ENCODE results near the gene ARNT2.

The ARNT2 gene

DNA sequence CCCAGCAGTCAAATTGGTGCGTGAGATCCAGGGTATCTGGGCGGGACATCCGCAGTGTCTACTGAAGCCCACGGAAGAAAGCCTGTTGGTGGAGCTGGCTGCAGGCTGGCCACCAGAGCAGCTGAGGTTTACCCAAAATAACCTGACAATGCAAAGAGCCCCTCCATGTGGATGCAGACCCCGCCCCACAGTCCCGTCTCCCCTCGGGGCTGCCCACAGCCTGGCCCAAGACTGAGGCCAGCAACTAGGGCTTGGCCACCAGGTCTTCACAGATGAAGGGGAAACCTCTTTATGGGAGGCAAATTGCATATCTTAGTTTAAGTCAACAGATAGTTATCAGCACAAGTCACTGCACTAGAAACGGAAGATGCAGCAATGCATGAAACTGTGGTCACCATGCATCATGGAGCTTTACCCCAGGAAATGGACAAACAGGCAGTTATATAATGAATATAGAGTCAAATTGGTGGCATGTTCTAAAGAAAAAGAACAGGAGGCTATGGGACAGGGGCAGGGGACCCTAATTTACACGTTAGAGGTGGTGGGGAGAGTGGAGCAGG lies 86.3 kb downstream of the ARNT2 start:
- H3K36me3 ChIP-seq (ENCODE audit: control insufficient read depth, insufficient read depth, low read length) = no peaks in the 10 kb centered on the region
- H3K56ac ChIP-seq (ENCODE audit: low read length) = no peak overlapping the region
- no peak overlapping the region for H4K5ac ChIP-seq (ENCODE audit: low read length)
- no peak overlapping the region for H3K23ac ChIP-seq (ENCODE audit: low read length)
- no CpG with 5 or more reads among the region's 9 CpGs for WGBS (ENCODE audit: extremely low coverage, insufficient coverage, low lambda C conversion rate)
- H3K79me1 ChIP-seq (ENCODE audit: low read length) = no peaks in the 10 kb centered on the region
- no peak overlapping the region for H2BK15ac ChIP-seq (replicated peaks; ENCODE audit: low read depth)
- no peak overlapping the region for H2BK5ac ChIP-seq (ENCODE audit: low read length)
- no peak overlapping the region for H4K8ac ChIP-seq (ENCODE audit: low read depth, low read length)
- no peak overlapping the region for H3K4ac ChIP-seq (ENCODE audit: low read depth, low read length)
- no peaks in the 10 kb centered on the region for H3K27me3 ChIP-seq (ENCODE audit: insufficient read depth, low read length, poor library complexity)
- no peak for DNase-seq
- H3K4me1 ChIP-seq (ENCODE audit: control insufficient read depth, low read depth, low read length) = peaks cover 10% of the 10 kb centered on the region
- no peak overlapping the region for H3K18ac ChIP-seq (ENCODE audit: low read length)
- H3K9ac ChIP-seq (ENCODE audit: low read length) = no peak overlapping the region
- H3K79me2 ChIP-seq (ENCODE audit: control insufficient read depth, insufficient read depth, low read length) = no peaks in the 10 kb centered on the region
- no peak overlapping the region for H3K4me3 ChIP-seq (ENCODE audit: low read length)
- no peak overlapping the region for H3K27ac ChIP-seq (ENCODE audit: low read depth, low read length)
- no peak overlapping the region for H2AK5ac ChIP-seq (ENCODE audit: low read length)
- no peak overlapping the region for H2BK120ac ChIP-seq (ENCODE audit: low read depth, low read length)
- H3K4me2 ChIP-seq (ENCODE audit: low read length) = no peak overlapping the region

- no peak overlapping the region for H3K23ac ChIP-seq (ENCODE audit: low read length)
- no peaks in the 10 kb centered on the region for H3K36me3 ChIP-seq (ENCODE audit: control insufficient read depth, insufficient read depth, low read length)
- H3K9ac ChIP-seq (ENCODE audit: low read length) = no peak overlapping the region
- no peak overlapping the region for H3K18ac ChIP-seq (ENCODE audit: low read length)
- H3K27me3 ChIP-seq (ENCODE audit: insufficient read depth, low read length, poor library complexity) = no peaks in the 10 kb centered on the region
- H3K27ac ChIP-seq (ENCODE audit: low read depth, low read length) = no peak overlapping the region
- H2AK5ac ChIP-seq (ENCODE audit: low read length) = no peak overlapping the region
- H2BK15ac ChIP-seq (replicated peaks; ENCODE audit: low read depth) = no peak overlapping the region
- no peak overlapping the region for H2BK5ac ChIP-seq (ENCODE audit: low read length)
- H2BK120ac ChIP-seq (ENCODE audit: low read depth, low read length) = no peak overlapping the region
- H3K79me1 ChIP-seq (ENCODE audit: low read length) = no peaks in the 10 kb centered on the region
- no peak overlapping the region for H4K8ac ChIP-seq (ENCODE audit: low read depth, low read length)
- H3K56ac ChIP-seq (ENCODE audit: low read length) = no peak overlapping the region
- no peak overlapping the region for H3K4me3 ChIP-seq (ENCODE audit: low read length)
- peaks cover 13% of the 10 kb centered on the region for H3K4me1 ChIP-seq (ENCODE audit: control insufficient read depth, low read depth, low read length)
- no peak for DNase-seq
- no peaks in the 10 kb centered on the region for H3K79me2 ChIP-seq (ENCODE audit: control insufficient read depth, insufficient read depth, low read length)
- no peak overlapping the region for H3K4me2 ChIP-seq (ENCODE audit: low read length)
- H4K5ac ChIP-seq (ENCODE audit: low read length) = no peak overlapping the region
- no CpG with 5 or more reads among the region's 7 CpGs for WGBS (ENCODE audit: extremely low coverage, insufficient coverage, low lambda C conversion rate)
- H3K4ac ChIP-seq (ENCODE audit: low read depth, low read length) = no peak overlapping the region
Observed at GRCh38 chr15:80491163-80491847, 87.1 kb downstream of the ARNT2 start.

- no peak overlapping the region for H4K5ac ChIP-seq (ENCODE audit: low read length)
- H3K56ac ChIP-seq (ENCODE audit: low read length) = no peak overlapping the region
- H3K79me1 ChIP-seq (ENCODE audit: low read length) = no peaks in the 10 kb centered on the region
- H3K4me1 ChIP-seq (ENCODE audit: control insufficient read depth, low read depth, low read length) = peaks cover 13% of the 10 kb centered on the region
- H3K4me2 ChIP-seq (ENCODE audit: low read length) = no peak overlapping the region
- H2BK5ac ChIP-seq (ENCODE audit: low read length) = no peak overlapping the region
- H3K4ac ChIP-seq (ENCODE audit: low read depth, low read length) = no peak overlapping the region
- H2BK15ac ChIP-seq (replicated peaks; ENCODE audit: low read depth) = no peak overlapping the region
- no peak overlapping the region for H3K23ac ChIP-seq (ENCODE audit: low read length)
- no peak overlapping the region for H2AK5ac ChIP-seq (ENCODE audit: low read length)
- H3K27ac ChIP-seq (ENCODE audit: low read depth, low read length) = no peak overlapping the region
- H2BK120ac ChIP-seq (ENCODE audit: low read depth, low read length) = no peak overlapping the region
- H4K8ac ChIP-seq (ENCODE audit: low read depth, low read length) = no peak overlapping the region
- no peak overlapping the region for H3K4me3 ChIP-seq (ENCODE audit: low read length)
- H3K18ac ChIP-seq (ENCODE audit: low read length) = no peak overlapping the region
- no peaks in the 10 kb centered on the region for H3K36me3 ChIP-seq (ENCODE audit: control insufficient read depth, insufficient read depth, low read length)
- DNase-seq = peak; percentile 53
- no peak overlapping the region for H3K9ac ChIP-seq (ENCODE audit: low read length)
- no peaks in the 10 kb centered on the region for H3K79me2 ChIP-seq (ENCODE audit: control insufficient read depth, insufficient read depth, low read length)
- no peaks in the 10 kb centered on the region for H3K27me3 ChIP-seq (ENCODE audit: insufficient read depth, low read length, poor library complexity)
- no CpG with 5 or more reads among the region's 2 CpGs for WGBS (ENCODE audit: extremely low coverage, insufficient coverage, low lambda C conversion rate)
Observed at GRCh38 chr15:80492409-80492808, 88.2 kb downstream of the ARNT2 start.

GRCh38 chr15:80492874-80493273 lies 88.7 kb downstream of the ARNT2 start:
- Histone ChIP-seq H3K18ac (ENCODE audit: low read length) (no peak overlapping the region), H2BK5ac (ENCODE audit: low read length) (no peak overlapping the region), H3K4me3 (ENCODE audit: low read length) (no peak overlapping the region), H3K4ac (ENCODE audit: low read depth, low read length) (no peak overlapping the region), H4K8ac (ENCODE audit: low read depth, low read length) (no peak overlapping the region), H3K36me3 (ENCODE audit: control insufficient read depth, insufficient read depth, low read length) (no peaks in the 10 kb centered on the region), H2BK15ac (replicated peaks; ENCODE audit: low read depth) (no peak overlapping the region), H3K4me1 (ENCODE audit: control insufficient read depth, low read depth, low read length) (peaks cover 13% of the 10 kb centered on the region), H3K27ac (ENCODE audit: low read depth, low read length) (no peak overlapping the region), H2AK5ac (ENCODE audit: low read length) (no peak overlapping the region), H3K56ac (ENCODE audit: low read length) (no peak overlapping the region), H3K23ac (ENCODE audit: low read length) (no peak overlapping the region), H3K4me2 (ENCODE audit: low read length) (no peak overlapping the region), H3K79me2 (ENCODE audit: control insufficient read depth, insufficient read depth, low read length) (no peaks in the 10 kb centered on the region), H3K9ac (ENCODE audit: low read length) (no peak overlapping the region), H3K79me1 (ENCODE audit: low read length) (no peaks in the 10 kb centered on the region), H3K27me3 (ENCODE audit: insufficient read depth, low read length, poor library complexity) (no peaks in the 10 kb centered on the region), H2BK120ac (ENCODE audit: low read depth, low read length) (no peak overlapping the region), H4K5ac (ENCODE audit: low read length) (no peak overlapping the region)
- DNase-seq = no peak
- no CpG with 5 or more reads among the region's 3 CpGs for WGBS (ENCODE audit: extremely low coverage, insufficient coverage, low lambda C conversion rate)

- H3K79me2 ChIP-seq (ENCODE audit: control insufficient read depth, insufficient read depth, low read length) = no peaks in the 10 kb centered on the region
- peak; percentile 77 for DNase-seq
- no CpG with 5 or more reads among the region's 5 CpGs for WGBS (ENCODE audit: extremely low coverage, insufficient coverage, low lambda C conversion rate)
Observed at GRCh38 chr15:80494351-80494751, 90.2 kb downstream of the ARNT2 start.

GRCh38 chr15:80494756-80495155 lies 90.6 kb downstream of the ARNT2 start:
- no peak overlapping the region for H2AK5ac ChIP-seq (ENCODE audit: low read length)
- no peak overlapping the region for H4K5ac ChIP-seq (ENCODE audit: low read length)
- H3K9ac ChIP-seq (ENCODE audit: low read length) = no peak overlapping the region
- no peak overlapping the region for H3K18ac ChIP-seq (ENCODE audit: low read length)
- no peaks in the 10 kb centered on the region for H3K79me1 ChIP-seq (ENCODE audit: low read length)
- H4K8ac ChIP-seq (ENCODE audit: low read depth, low read length) = no peak overlapping the region
- H3K4me2 ChIP-seq (ENCODE audit: low read length) = no peak overlapping the region
- no peak overlapping the region for H2BK120ac ChIP-seq (ENCODE audit: low read depth, low read length)
- no peak overlapping the region for H3K4me3 ChIP-seq (ENCODE audit: low read length)
- H2BK5ac ChIP-seq (ENCODE audit: low read length) = no peak overlapping the region
- H3K4me1 ChIP-seq (ENCODE audit: control insufficient read depth, low read depth, low read length) = peaks cover 13% of the 10 kb centered on the region
- H3K56ac ChIP-seq (ENCODE audit: low read length) = no peak overlapping the region
- H3K4ac ChIP-seq (ENCODE audit: low read depth, low read length) = no peak overlapping the region
- H3K23ac ChIP-seq (ENCODE audit: low read length) = no peak overlapping the region
- peak; percentile 45 for DNase-seq
- no peak overlapping the region for H2BK15ac ChIP-seq (replicated peaks; ENCODE audit: low read depth)
- H3K36me3 ChIP-seq (ENCODE audit: control insufficient read depth, insufficient read depth, low read length) = no peaks in the 10 kb centered on the region
- no peak overlapping the region for H3K27ac ChIP-seq (ENCODE audit: low read depth, low read length)
- no peaks in the 10 kb centered on the region for H3K27me3 ChIP-seq (ENCODE audit: insufficient read depth, low read length, poor library complexity)
- no peaks in the 10 kb centered on the region for H3K79me2 ChIP-seq (ENCODE audit: control insufficient read depth, insufficient read depth, low read length)
- no CpG with 5 or more reads among the region's 3 CpGs for WGBS (ENCODE audit: extremely low coverage, insufficient coverage, low lambda C conversion rate)

More at GRCh38 chr15:80494351-80494751, 90.2 kb downstream of the ARNT2 start:
- H3K4me1 ChIP-seq (ENCODE audit: control insufficient read depth, low read depth, low read length) = peaks cover 13% of the 10 kb centered on the region
- H3K4ac ChIP-seq (ENCODE audit: low read depth, low read length) = no peak overlapping the region
- H3K23ac ChIP-seq (ENCODE audit: low read length) = no peak overlapping the region
- H3K79me1 ChIP-seq (ENCODE audit: low read length) = no peaks in the 10 kb centered on the region
- H3K18ac ChIP-seq (ENCODE audit: low read length) = no peak overlapping the region
- H3K4me3 ChIP-seq (ENCODE audit: low read length) = no peak overlapping the region
- no peak overlapping the region for H3K56ac ChIP-seq (ENCODE audit: low read length)
- H3K27ac ChIP-seq (ENCODE audit: low read depth, low read length) = no peak overlapping the region
- H4K8ac ChIP-seq (ENCODE audit: low read depth, low read length) = no peak overlapping the region
- H3K36me3 ChIP-seq (ENCODE audit: control insufficient read depth, insufficient read depth, low read length) = no peaks in the 10 kb centered on the region
- no peak overlapping the region for H3K4me2 ChIP-seq (ENCODE audit: low read length)
- H2BK5ac ChIP-seq (ENCODE audit: low read length) = no peak overlapping the region
- H2BK120ac ChIP-seq (ENCODE audit: low read depth, low read length) = no peak overlapping the region
- no peaks in the 10 kb centered on the region for H3K27me3 ChIP-seq (ENCODE audit: insufficient read depth, low read length, poor library complexity)
- H2AK5ac ChIP-seq (ENCODE audit: low read length) = no peak overlapping the region
- H3K9ac ChIP-seq (ENCODE audit: low read length) = no peak overlapping the region
- no peak overlapping the region for H4K5ac ChIP-seq (ENCODE audit: low read length)
- H2BK15ac ChIP-seq (replicated peaks; ENCODE audit: low read depth) = no peak overlapping the region
